GM19193 (cell line): ENCODE data around the gene DEUP1.

Experiments
- POLR2A ChIP-seq: IDR thresholded peaks from 4 replicates; pipeline ENCODE4 v1.6.1; 2011; ENCODE audit not compliant: insufficient read depth, insufficient read length; ENCODE audit errors: extremely low read depth

Gene DEUP1

GRCh38 chr11:93329936-93330445 is 551 bp upstream of the DEUP1 start:
- TF ChIP-seq POLR2A, result no peak

- no peak for TF ChIP-seq POLR2A
Measured at GRCh38 chr11:93340223-93340622, 9.7 kb downstream of the DEUP1 start.

GRCh38 chr11:93344855-93345333 is 14.4 kb downstream of the DEUP1 start:
- no peak for TF ChIP-seq POLR2A

- TF ChIP-seq POLR2A, result no peak
Measured at GRCh38 chr11:93348930-93349329, 18.4 kb downstream of the DEUP1 start.

GRCh38 chr11:93350835-93351234 is 20.3 kb downstream of the DEUP1 start:
- TF ChIP-seq POLR2A, result no peak

GRCh38 chr11:93359396-93359795 is 28.9 kb downstream of the DEUP1 start:
- TF ChIP-seq POLR2A, result no peak

- no peak for TF ChIP-seq POLR2A
Measured at GRCh38 chr11:93361435-93361834, 30.9 kb downstream of the DEUP1 start.

GRCh38 chr11:93368022-93368421 is 37.5 kb downstream of the DEUP1 start:
- no peak for TF ChIP-seq POLR2A

GRCh38 chr11:93370260-93370659 is 39.7 kb downstream of the DEUP1 start:
- no peak for TF ChIP-seq POLR2A

- TF ChIP-seq POLR2A, result no peak
Measured at GRCh38 chr11:93389737-93390136, 59.2 kb downstream of the DEUP1 start.

GRCh38 chr11:93392867-93393266 is 62.3 kb downstream of the DEUP1 start:
- TF ChIP-seq POLR2A, result no peak

- no peak for TF ChIP-seq POLR2A
Measured at GRCh38 chr11:93393386-93393785, 62.8 kb downstream of the DEUP1 start.

GRCh38 chr11:93394488-93394887 is 63.9 kb downstream of the DEUP1 start:
- no peak for TF ChIP-seq POLR2A

- no peak for TF ChIP-seq POLR2A
Measured at GRCh38 chr11:93396316-93396715, 65.8 kb downstream of the DEUP1 start.

- no peak for TF ChIP-seq POLR2A
Measured at GRCh38 chr11:93403930-93404329, 73.4 kb downstream of the DEUP1 start.

- no peak for TF ChIP-seq POLR2A
Measured at GRCh38 chr11:93407777-93408401, 77.3 kb downstream of the DEUP1 start.

GRCh38 chr11:93410441-93410840 is 79.9 kb downstream of the DEUP1 start:
- no peak for TF ChIP-seq POLR2A
